SK-N-DZ (cell line): ENCODE measurements around the gene PDE11A.
A peak's percentile ranks its signal among the peaks of the same experiment; 100 is the strongest.

ENCODE experiments used
- DNase-seq: peaks from one replicate; pipeline ENCODE4 v3.0.0-alpha.2; 2015; ENCODE audit warnings: low spot score

The PDE11A gene

DNA sequence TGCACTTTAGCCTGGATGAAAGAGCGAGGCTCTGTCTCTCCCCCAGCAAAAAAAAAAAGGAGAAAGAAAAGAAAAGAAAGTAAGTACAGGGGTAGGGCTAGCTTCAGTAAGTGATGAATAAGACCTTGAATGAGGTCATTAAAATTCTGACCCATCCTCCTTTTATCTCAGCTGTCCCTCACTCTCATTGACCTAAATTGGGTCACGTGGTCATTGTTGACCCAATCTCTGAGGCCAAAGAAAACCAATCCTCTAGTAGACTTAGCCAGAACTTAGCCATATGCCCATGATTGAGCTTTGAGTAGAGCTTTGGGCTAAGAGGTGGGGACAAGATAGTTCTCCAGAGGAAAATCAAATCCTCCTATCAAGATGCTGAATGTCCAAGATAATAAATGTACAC is 149.3 kb downstream of the PDE11A start:
- DNase-seq = no peak

GRCh38 chr2:177921726-177922125 is 150.9 kb downstream of the PDE11A start:
- no peak for DNase-seq

DNA sequence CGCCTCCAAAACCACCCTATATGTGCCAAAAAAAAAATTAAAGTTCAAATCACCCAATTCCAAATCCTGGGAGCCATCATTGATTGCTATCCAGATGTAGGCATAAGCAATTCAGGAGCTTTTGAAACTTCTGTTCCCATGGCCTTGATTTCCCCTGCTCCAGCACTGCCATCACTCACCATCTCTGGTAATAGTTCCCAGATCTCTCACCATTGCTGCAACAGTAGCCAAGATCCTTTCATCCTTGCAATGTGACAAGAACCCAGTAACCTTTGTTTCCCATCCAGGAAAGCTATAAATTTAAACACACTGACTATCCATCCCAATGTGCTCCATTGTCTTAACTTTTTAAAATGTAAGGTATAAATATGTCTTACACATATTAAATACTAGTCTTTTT is 155.4 kb downstream of the PDE11A start:
- no peak for DNase-seq

- DNase-seq = no peak
These were observed 156.2 kb downstream of the PDE11A start for GRCh38 chr2:177916342-177916741.

DNA sequence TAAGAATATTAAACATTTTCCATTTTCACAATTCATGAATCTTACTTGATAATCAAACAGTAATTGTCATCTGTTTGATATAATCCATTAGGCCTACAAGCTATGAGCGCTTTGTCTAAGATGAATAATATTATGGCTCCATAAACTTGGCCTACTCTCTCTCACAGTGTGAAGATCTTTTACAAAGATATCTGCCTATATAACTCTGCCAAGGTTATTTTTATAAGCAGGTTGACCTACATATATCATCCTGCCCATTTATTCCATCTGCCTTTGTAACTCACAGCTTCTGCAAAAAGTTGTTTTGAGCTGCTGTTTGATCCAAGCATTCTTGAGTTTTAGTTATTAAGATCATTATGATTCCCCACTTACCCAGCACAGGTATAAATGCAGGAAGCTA is 158.3 kb downstream of the PDE11A start:
- no peak for DNase-seq

DNA sequence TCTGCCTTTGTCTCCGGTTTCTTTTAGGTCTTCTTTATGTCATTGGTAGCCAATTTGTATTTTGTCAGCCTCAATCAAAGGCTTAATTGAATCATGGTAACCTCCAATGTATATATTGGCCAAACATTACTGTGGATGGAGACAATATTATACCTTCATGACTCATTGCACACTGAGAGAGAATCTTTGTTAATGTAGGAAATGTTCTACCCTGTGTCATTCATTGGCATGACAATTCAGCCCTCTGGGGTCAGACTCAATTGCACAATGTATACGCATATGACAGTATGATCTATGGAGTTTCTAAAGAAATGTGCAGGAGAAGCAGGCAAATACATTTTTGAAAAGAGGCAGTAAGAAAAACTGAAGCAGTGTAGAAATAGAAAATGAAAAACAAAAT is 162.6 kb downstream of the PDE11A start:
- no peak for DNase-seq

- DNase-seq = no peak
These were observed 163.8 kb downstream of the PDE11A start for GRCh38 chr2:177908824-177909223.

GRCh38 chr2:177908182-177908581 is 164.4 kb downstream of the PDE11A start:
- DNase-seq = no peak

GRCh38 chr2:177906041-177906718 is 166.4 kb downstream of the PDE11A start:
- peak; percentile 63 for DNase-seq

- no peak for DNase-seq
These were observed 166.9 kb downstream of the PDE11A start for GRCh38 chr2:177905640-177906039.

DNA sequence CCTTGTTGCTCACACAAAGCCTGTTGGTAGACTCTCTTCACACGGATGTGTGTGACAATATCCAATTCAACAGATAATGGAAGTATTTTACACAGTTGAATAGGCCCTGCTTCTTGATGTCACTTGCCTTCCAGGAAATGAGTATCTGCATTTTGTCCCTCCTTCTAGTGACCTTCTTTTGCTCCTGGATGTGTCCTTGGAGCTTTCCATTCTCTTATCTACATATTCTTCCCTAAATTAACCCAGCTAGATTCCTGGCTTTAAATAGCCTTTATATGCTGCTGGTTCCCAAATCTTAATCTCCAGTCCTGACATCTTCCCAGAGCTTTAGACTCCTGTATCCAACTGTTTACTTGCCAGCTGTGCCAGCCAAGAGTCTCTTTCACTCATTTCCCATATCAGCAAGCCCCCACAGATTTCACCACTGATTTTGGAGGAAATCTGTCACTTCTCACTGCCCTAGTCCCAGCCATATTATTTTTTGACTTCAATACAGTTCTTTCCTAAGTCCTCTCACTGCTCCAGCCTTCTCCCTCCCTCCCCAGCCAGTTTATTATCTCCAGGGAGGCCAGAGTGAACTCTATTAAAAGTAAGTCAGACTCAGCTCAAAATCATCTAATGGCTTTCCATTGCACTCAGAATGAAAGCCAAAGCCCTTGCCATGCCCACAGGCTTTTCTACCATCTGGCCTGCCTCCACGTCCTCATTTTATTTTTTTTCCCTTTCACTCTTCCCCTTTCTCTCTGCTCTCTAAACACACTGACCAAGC is 170.0 kb downstream of the PDE11A start:
- no peak for DNase-seq

- DNase-seq = no peak
These were observed 172.5 kb downstream of the PDE11A start for GRCh38 chr2:177900082-177900481.

- no peak for DNase-seq
These were observed 175.3 kb downstream of the PDE11A start for GRCh38 chr2:177897278-177897677.

DNA sequence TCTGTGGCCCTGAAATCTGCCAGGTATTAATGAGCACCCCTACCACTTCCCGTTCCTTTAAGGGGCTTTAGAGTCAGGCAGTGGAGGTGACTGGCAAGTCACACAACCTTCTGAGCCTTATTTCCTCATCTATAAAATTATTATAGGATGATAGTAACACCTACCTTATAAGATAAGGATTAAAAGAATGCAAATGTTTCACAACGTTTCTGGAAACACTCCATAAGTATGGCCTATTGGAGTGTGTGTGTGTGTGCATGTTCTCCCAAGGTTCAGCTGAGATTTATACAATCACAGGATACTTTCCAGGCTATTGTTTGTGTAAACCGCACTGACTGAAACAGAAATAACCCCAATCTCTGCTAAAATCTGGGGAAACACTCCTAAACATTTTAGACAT is 176.0 kb downstream of the PDE11A start:
- DNase-seq = no peak

GRCh38 chr2:177894546-177894945 is 178.0 kb downstream of the PDE11A start:
- no peak for DNase-seq

- DNase-seq = no peak
These were observed 178.7 kb downstream of the PDE11A start for GRCh38 chr2:177893880-177894279.

GRCh38 chr2:177891533-177891932 is 181.0 kb downstream of the PDE11A start:
- no peak for DNase-seq

DNA sequence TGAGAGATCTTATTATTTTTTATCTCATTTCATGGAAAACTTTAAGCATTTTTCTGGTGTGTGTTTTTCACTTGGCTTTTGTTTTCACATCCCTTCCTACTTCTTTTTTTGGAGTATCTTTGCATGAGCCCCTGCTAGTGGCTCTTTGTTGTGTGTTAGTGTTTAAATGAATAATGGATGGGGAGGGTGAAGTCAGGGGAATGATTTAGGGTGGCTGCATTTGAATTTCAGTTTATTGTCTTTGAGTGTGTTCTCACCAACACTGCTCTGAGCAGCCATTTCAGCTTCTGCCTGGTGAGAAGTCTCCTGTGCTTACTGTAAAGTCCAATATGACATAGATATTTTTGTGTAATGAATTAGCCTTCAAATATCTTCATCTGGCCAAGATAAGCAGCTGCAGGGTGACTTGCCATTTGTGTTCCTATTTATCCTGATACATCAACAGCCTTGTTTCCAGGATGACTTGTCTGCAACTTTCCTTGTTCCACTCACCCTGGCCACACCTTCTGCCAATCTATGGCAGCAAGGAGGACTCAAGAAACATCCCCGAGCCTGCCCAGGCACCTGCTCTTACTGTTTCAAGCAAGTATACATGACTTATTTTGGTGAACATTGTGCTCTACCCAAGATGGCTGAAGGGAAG is 182.6 kb downstream of the PDE11A start:
- no peak for DNase-seq

DNA sequence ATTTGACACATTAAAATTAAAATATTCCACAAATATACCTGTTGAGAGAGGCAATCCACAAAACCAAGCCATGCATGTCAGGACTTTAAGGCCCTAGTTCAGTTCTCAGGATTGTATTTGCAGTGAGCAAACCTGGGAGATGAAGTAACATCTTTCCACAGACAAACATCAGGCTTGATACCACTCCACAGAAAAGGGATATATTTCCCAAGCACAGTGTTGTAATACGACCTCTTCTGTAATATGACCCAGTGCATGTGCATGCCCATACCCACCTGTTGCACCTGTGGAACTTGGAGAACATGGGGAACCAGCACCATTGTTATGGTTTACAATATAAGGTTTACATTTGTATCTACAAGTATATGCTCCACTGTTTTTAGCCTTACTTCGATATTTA is 184.0 kb downstream of the PDE11A start:
- DNase-seq = no peak

DNA sequence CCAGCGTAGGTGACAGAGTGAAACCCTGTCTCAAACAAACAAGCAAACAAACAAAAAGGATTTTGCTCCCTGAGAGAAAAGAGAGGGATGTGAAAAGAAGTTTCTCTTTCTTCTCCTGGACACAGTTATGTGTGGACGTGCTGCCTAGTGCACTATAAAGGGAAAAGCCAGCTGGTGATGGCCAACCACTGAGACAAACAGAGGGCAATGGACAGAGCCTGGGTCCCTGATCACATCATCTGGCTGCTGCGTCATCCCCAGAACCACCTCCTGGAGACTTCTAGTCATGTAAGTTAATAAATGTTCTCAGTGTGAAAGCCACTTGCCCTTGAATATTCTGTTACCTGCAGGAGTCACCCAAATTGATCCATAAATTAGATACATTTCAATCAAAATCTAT is 184.9 kb downstream of the PDE11A start:
- no peak for DNase-seq

- DNase-seq = no peak
These were observed 185.8 kb downstream of the PDE11A start for GRCh38 chr2:177886824-177887223.

- no peak for DNase-seq
These were observed 186.6 kb downstream of the PDE11A start for GRCh38 chr2:177885828-177886466.
